Stimulated activated CD4-positive, alpha-beta T cell treated with anti-CD3 and anti-CD28 coated beads, Interleukin-4, amount 100 ng/mL, for 1 hour (primary cell): ENCODE data around the gene FGF14.
"Not testable (repeated sequence)": the region's sequence is repeated elsewhere in the genome, so short reads cannot be mapped to it uniquely, and the experiment has no call there.

Experiments
- DNase-seq: peaks from one replicate; pipeline ENCODE4 v3.0.0-alpha.2; 2020

Gene FGF14

GRCh38 chr13:102021777-102022176, 380.1 kb downstream of the FGF14 start:
- DNase-seq, result no peak

- DNase-seq, result no peak
Observed at GRCh38 chr13:102020611-102021216, 381.1 kb downstream of the FGF14 start.

GRCh38 chr13:102018716-102019115, 383.1 kb downstream of the FGF14 start:
- no peak for DNase-seq

GRCh38 chr13:102017248-102017647, 384.6 kb downstream of the FGF14 start:
- no peak for DNase-seq

GRCh38 chr13:102012299-102013293, 389.3 kb downstream of the FGF14 start:
- no peak for DNase-seq

GRCh38 chr13:102011455-102011854, 390.4 kb downstream of the FGF14 start:
- DNase-seq, result not testable (repeated sequence)

GRCh38 chr13:102003848-102004570, 397.8 kb downstream of the FGF14 start:
- no peak for DNase-seq

GRCh38 chr13:102002287-102002686, 399.6 kb downstream of the FGF14 start:
- DNase-seq, result no peak

- no peak for DNase-seq
Observed at GRCh38 chr13:102000764-102001163, 401.1 kb downstream of the FGF14 start.

- DNase-seq, result no peak
Observed at GRCh38 chr13:101998129-101998528, 403.7 kb downstream of the FGF14 start.

- DNase-seq, result no peak
Observed at GRCh38 chr13:101996954-101997353, 404.9 kb downstream of the FGF14 start.

- DNase-seq, result no peak
Observed at GRCh38 chr13:101989798-101990350, 412.0 kb downstream of the FGF14 start.

- no peak for DNase-seq
Observed at GRCh38 chr13:101988140-101988539, 413.7 kb downstream of the FGF14 start.

GRCh38 chr13:101986316-101986715, 415.5 kb downstream of the FGF14 start:
- DNase-seq, result no peak

- no peak for DNase-seq
Observed at GRCh38 chr13:101985321-101985720, 416.5 kb downstream of the FGF14 start.

GRCh38 chr13:101982903-101983302, 418.9 kb downstream of the FGF14 start:
- DNase-seq, result no peak

GRCh38 chr13:101979825-101980224, 422.0 kb downstream of the FGF14 start:
- no peak for DNase-seq

GRCh38 chr13:101978552-101979315, 423.1 kb downstream of the FGF14 start:
- no peak for DNase-seq

GRCh38 chr13:101977475-101977874, 424.4 kb downstream of the FGF14 start:
- DNase-seq, result no peak

- DNase-seq, result no peak
Observed at GRCh38 chr13:101972191-101972590, 429.7 kb downstream of the FGF14 start.

- DNase-seq, result no peak
Observed at GRCh38 chr13:101970341-101970740, 431.5 kb downstream of the FGF14 start.

- DNase-seq, result no peak
Observed at GRCh38 chr13:101967781-101968180, 434.1 kb downstream of the FGF14 start.
